Measurements from ENCODE around the gene ITGB1BP2. TPM values are rescaled to one million over a fixed set of nuclear protein-coding genes. Genes with fewer than 3 reads are reported as not detected.

Gene ITGB1BP2
- 3.7 and 5.0 TPM in 2 replicates for total RNA-seq (2021)
- long read RNA-seq, result 0 reads

GRCh38 chrX:71301195-71301924 is at the start of gene ITGB1BP2:
Gene ITGB1BP2 (plus strand): TSS chrX:71301750. CDS start chrX:71301807, 57 bp downstream.
- H3K79me1 ChIP-seq (ENCODE audit: insufficient read depth, low read depth, low read length, poor library complexity, severe bottlenecking), result no peaks in the 10 kb centered on the region
- no peak within 1 kb of the TSS for H3K27ac ChIP-seq (ENCODE audit: insufficient read length, low read depth, low read length)
- no peak within 1 kb of the TSS for H3K18ac ChIP-seq (ENCODE audit: insufficient read length, low read depth, low read length)
- no peak within 1 kb of the TSS for H3K4me2 ChIP-seq (ENCODE audit: insufficient read depth, insufficient read length, low read length)
- Mint-ChIP-seq H3K36me3 (ENCODE audit: insufficient read depth in 1 of 3, low read depth in 3 of 3) (peaks cover 51 to 90% (median 58%) of the 10 kb centered on the region in 3 experiments), H3K27ac (peak within 1 kb of the TSS in 2 of 3 experiments; percentile 72 to 87; a peak in 4 of 7 replicates), H3K4me3 (no peak within 1 kb of the TSS), H3K27me3 (ENCODE audit: low read depth) (no peaks in the 10 kb centered on the region), H3K4me1 (peaks cover 2 to 14% of the 10 kb centered on the region in 2 experiments; a peak in 3 of 4 replicates), H3K9me3 (peaks cover 67 to 72% of the 10 kb centered on the region in 2 experiments)
- no peak within 1 kb of the TSS for H2BK15ac ChIP-seq (ENCODE audit: low read depth, low read length)
- no peak within 1 kb of the TSS for H3K56ac ChIP-seq (ENCODE audit: insufficient read length, low read depth, low read length)
- H2BK5ac ChIP-seq (ENCODE audit: insufficient read length, low read length), result no peak within 1 kb of the TSS
- H2BK12ac ChIP-seq (ENCODE audit: insufficient read length, low read depth, low read length), result no peak within 1 kb of the TSS
- peaks cover 2% of the 10 kb centered on the region; the same call in 1 of the 2 replicates for H3K27me3 ChIP-seq (ENCODE audit: insufficient read depth, low read length)
- no peak for TF ChIP-seq CTCF (conservative IDR thresholded peaks at IDR 0.05)
- no peak within 1 kb of the TSS for H3T11ph ChIP-seq (ENCODE audit: low read length)
- no peak within 1 kb of the TSS for H3K14ac ChIP-seq (ENCODE audit: insufficient read depth, low read length)
- WGBS (ENCODE audit: extremely low coverage, insufficient read length, low lambda C conversion rate), result no CpG with 5 or more reads among the region's 10 CpGs
- no peak within 1 kb of the TSS for H3K9ac ChIP-seq (ENCODE audit: extremely low read depth, insufficient read length, low read length)
- H4K20me1 ChIP-seq (ENCODE audit: control insufficient read depth, insufficient read depth, insufficient read length), result no peaks in the 10 kb centered on the region
- no peak within 1 kb of the TSS for H2AK5ac ChIP-seq (ENCODE audit: insufficient read length, low read length)
- H3K23me2 ChIP-seq (ENCODE audit: insufficient read length, low read depth, low read length, poor library complexity, severe bottlenecking), result no peaks in the 10 kb centered on the region
- H4K91ac ChIP-seq (ENCODE audit: insufficient read length, low read depth, low read length), result no peak within 1 kb of the TSS
- H2BK120ac ChIP-seq (ENCODE audit: low read depth, low read length, poor library complexity, severe bottlenecking), result no peak within 1 kb of the TSS
- peaks cover 38% of the 10 kb centered on the region for H3K9me3 ChIP-seq (ENCODE audit: control insufficient read depth, low read depth, low read length)
- no peak within 1 kb of the TSS for H4K5ac ChIP-seq (ENCODE audit: insufficient read length, low read depth, low read length)
- H3K23ac ChIP-seq (ENCODE audit: insufficient read length, low read depth, low read length), result no peak within 1 kb of the TSS
- no peak within 1 kb of the TSS for H2BK20ac ChIP-seq (ENCODE audit: low read depth, low read length, poor library complexity, severe bottlenecking)
- H3K4ac ChIP-seq (ENCODE audit: low read depth, low read length), result no peak within 1 kb of the TSS
- no peaks in the 10 kb centered on the region for H3K79me2 ChIP-seq (ENCODE audit: insufficient read depth, low read length)
- DNase-seq, result no peak
- no peaks in the 10 kb centered on the region for H3K4me1 ChIP-seq (ENCODE audit: insufficient read depth, low read length)
- no peak within 1 kb of the TSS for H2AFZ ChIP-seq (ENCODE audit: low read length)
- H4K8ac ChIP-seq (replicated peaks; ENCODE audit: insufficient read length, low read depth, low read length), result no peak within 1 kb of the TSS

All from H9 (cell line).